Measurements from ENCODE around the gene FAM181B.

GRCh38 chr11:82724026-82724425 lies 9.6 kb downstream of the FAM181B start:
- TF ChIP-seq, protein P1, sequence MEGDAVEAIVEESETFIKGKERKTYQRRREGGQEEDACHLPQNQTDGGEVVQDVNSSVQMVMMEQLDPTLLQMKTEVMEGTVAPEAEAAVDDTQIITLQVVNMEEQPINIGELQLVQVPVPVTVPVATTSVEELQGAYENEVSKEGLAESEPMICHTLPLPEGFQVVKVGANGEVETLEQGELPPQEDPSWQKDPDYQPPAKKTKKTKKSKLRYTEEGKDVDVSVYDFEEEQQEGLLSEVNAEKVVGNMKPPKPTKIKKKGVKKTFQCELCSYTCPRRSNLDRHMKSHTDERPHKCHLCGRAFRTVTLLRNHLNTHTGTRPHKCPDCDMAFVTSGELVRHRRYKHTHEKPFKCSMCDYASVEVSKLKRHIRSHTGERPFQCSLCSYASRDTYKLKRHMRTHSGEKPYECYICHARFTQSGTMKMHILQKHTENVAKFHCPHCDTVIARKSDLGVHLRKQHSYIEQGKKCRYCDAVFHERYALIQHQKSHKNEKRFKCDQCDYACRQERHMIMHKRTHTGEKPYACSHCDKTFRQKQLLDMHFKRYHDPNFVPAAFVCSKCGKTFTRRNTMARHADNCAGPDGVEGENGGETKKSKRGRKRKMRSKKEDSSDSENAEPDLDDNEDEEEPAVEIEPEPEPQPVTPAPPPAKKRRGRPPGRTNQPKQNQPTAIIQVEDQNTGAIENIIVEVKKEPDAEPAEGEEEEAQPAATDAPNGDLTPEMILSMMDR (IDR thresholded peaks at IDR 0.05): no peak
- TF ChIP-seq EZH2 (IDR thresholded peaks at IDR 0.05) (no peak), EZH2phosphoT487 (IDR thresholded peaks at IDR 0.05) (no peak)

Measured in neural progenitor cell (in vitro differentiated cells).